HepG2 (cell line): ENCODE measurements around the gene NMUR1.

Source experiments
- CTCF ChIP-seq: sonication (generic); formaldehyde crosslinking; IDR thresholded peaks from 2 replicates; pipeline ENCODE4 v1.5.0; 2020; ENCODE audit warnings: mild to moderate bottlenecking, missing genetic modification reagents, moderate library complexity
- HMG20A ChIP-seq: IDR thresholded peaks from 2 replicates; pipeline ENCODE4 v1.6.1; 2016; ENCODE audit warnings: borderline replicate concordance
- KLF13 ChIP-seq: sonication (generic); formaldehyde crosslinking; IDR thresholded peaks from 2 replicates; pipeline ENCODE4 v1.4.0; 2020; ENCODE audit warnings: mild to moderate bottlenecking, missing genetic modification reagents
- MAFK ChIP-seq, 2 experiments: IDR thresholded peaks in 1 of 2; conservative IDR thresholded peaks in 1 of 2; 2 replicates each; pipeline ENCODE4 v1.6.1; 2011; ENCODE audit warnings: improper control_type of control experiment in 2 of 2, low read length in 2 of 2
- NR2C2 ChIP-seq: sonication (generic); formaldehyde crosslinking; IDR thresholded peaks from 2 replicates; pipeline ENCODE4 v1.4.0; 2020; ENCODE audit warnings: missing genetic modification reagents, mild to moderate bottlenecking, moderate library complexity, borderline replicate concordance
- PAXIP1 ChIP-seq: sonication (generic); formaldehyde crosslinking; conservative IDR thresholded peaks from 2 replicates; pipeline ENCODE4 v1.4.0; 2020; ENCODE audit warnings: mild to moderate bottlenecking, missing genetic modification reagents, moderate library complexity
- POLR2A ChIP-seq, 2 experiments: IDR thresholded peaks; 2 replicates each; pipeline ENCODE4 v1.6.1; 2011; ENCODE audit warnings: low read depth in 2 of 2, low read length in 2 of 2, mild to moderate bottlenecking in 1 of 2, moderate library complexity in 1 of 2; ENCODE audit not compliant: insufficient read depth in 1 of 2
- PRPF4 ChIP-seq: fragments of 200-400 bp; formaldehyde crosslinking; IDR thresholded peaks from 2 replicates; pipeline ENCODE4 v1.6.1; 2016; ENCODE audit warnings: low read length, low read depth; ENCODE audit not compliant: poor library complexity, severe bottlenecking
- REST ChIP-seq, 2 experiments: IDR thresholded peaks; 2 replicates each; pipeline ENCODE4 v1.6.1; 2011 to 2012; ENCODE audit warnings: low read length in 2 of 2, borderline replicate concordance in 1 of 2, low read depth in 1 of 2, mild to moderate bottlenecking in 1 of 2, moderate library complexity in 1 of 2
- TCF7L2 ChIP-seq: IDR thresholded peaks from 2 replicates; pipeline ENCODE4 v1.6.1; 2011; ENCODE audit warnings: mild to moderate bottlenecking, low read depth, low read length, moderate library complexity
- ZKSCAN1 ChIP-seq: fragments of 150-350 bp; IDR thresholded peaks from 2 replicates; pipeline ENCODE4 v1.6.1; 2014; ENCODE audit warnings: low read length
- ZNF138 ChIP-seq: sonication (generic); formaldehyde crosslinking; IDR thresholded peaks from 2 replicates; pipeline ENCODE4 v1.5.0; 2020; ENCODE audit warnings: mild to moderate bottlenecking, low read depth, missing genetic modification reagents
- ZNF512B ChIP-seq: sonication (generic); formaldehyde crosslinking; IDR thresholded peaks from 2 replicates; pipeline ENCODE4 v1.5.1; 2020; ENCODE audit warnings: missing genetic modification reagents, mild to moderate bottlenecking, borderline replicate concordance
- ZNF770 ChIP-seq: sonication (generic); formaldehyde crosslinking; IDR thresholded peaks from 2 replicates; pipeline ENCODE4 v1.5.0; 2020; ENCODE audit warnings: mild to moderate bottlenecking, missing genetic modification reagents

- TF ChIP-seq MAFK (conservative IDR thresholded peaks at IDR 0.05 in 1 of 2, IDR thresholded peaks at IDR 0.05 in 1 of 2; ENCODE audit: low read length in 2 of 2) (no peak), HMG20A (no peak), PRPF4 (no peak), ZKSCAN1 (no peak), CTCF (no peak), ZNF138 (no peak), ZNF770 (CRISPR knock-in tag) (no peak), PAXIP1 (no peak), ZNF512B (CRISPR knock-in tag) (no peak), REST (IDR thresholded peaks at IDR 0.05; ENCODE audit: borderline replicate concordance in 1 of 2, low read depth in 1 of 2, low read length in 2 of 2) (no peak), KLF13 (CRISPR knock-in tag) (no peak), POLR2A (IDR thresholded peaks at IDR 0.05; ENCODE audit: insufficient read depth in 1 of 2, low read depth in 2 of 2, low read length in 2 of 2) (no peak), NR2C2 (CRISPR knock-in tag) (no peak), TCF7L2 (no peak)
Observed at GRCh38 chr2:231476920-231477319, 53.3 kb downstream of the NMUR1 start.
